HG03432 (cell line): ENCODE measurements around the gene NKX6-2.
"Not testable (repeated sequence)": the region's sequence is repeated elsewhere in the genome, so short reads cannot be mapped to it uniquely, and the experiment has no call there.

Experiments
- ATAC-seq: cut with Tn5 transposase; IDR thresholded peaks from one replicate; pipeline ENCODE4 v1.9.1; 2021; ENCODE audit warnings: mild to moderate bottlenecking, moderate library complexity; ENCODE audit not compliant: unreplicated experiment

Gene NKX6-2

GRCh38 chr10:132785723-132786475 is at the start of gene NKX6-2:
Gene NKX6-2 (minus strand): TSS chr10:132786147. CDS start chr10:132785948, 199 bp downstream.
- ATAC-seq: no peak

- no peak for ATAC-seq
Measured at GRCh38 chr10:132834891-132835847, 49.2 kb upstream of the NKX6-2 start.

- ATAC-seq: no peak
Measured at GRCh38 chr10:132834311-132834761, 48.4 kb upstream of the NKX6-2 start.

GRCh38 chr10:132833421-132834111 is 47.6 kb upstream of the NKX6-2 start:
- ATAC-seq: no peak

GRCh38 chr10:132832186-132832969 is 46.4 kb upstream of the NKX6-2 start:
- ATAC-seq: no peak

GRCh38 chr10:132829403-132829802 is 43.5 kb upstream of the NKX6-2 start:
- ATAC-seq: no peak

- no peak for ATAC-seq
Measured at GRCh38 chr10:132828681-132829080, 42.7 kb upstream of the NKX6-2 start.

- no peak for ATAC-seq
Measured at GRCh38 chr10:132827861-132828539, 42.1 kb upstream of the NKX6-2 start.

- ATAC-seq: no peak
Measured at GRCh38 chr10:132827423-132827789, 41.5 kb upstream of the NKX6-2 start.

GRCh38 chr10:132826524-132827422 is 40.8 kb upstream of the NKX6-2 start:
- ATAC-seq: no peak

- not testable (repeated sequence) for ATAC-seq
Measured at GRCh38 chr10:132825783-132826523, 40.0 kb upstream of the NKX6-2 start.

GRCh38 chr10:132820056-132820455 is 34.1 kb upstream of the NKX6-2 start:
- no peak for ATAC-seq

- no peak for ATAC-seq
Measured at GRCh38 chr10:132817701-132818211, 31.8 kb upstream of the NKX6-2 start.

- ATAC-seq: no peak
Measured at GRCh38 chr10:132816718-132817117, 30.8 kb upstream of the NKX6-2 start.

- no peak for ATAC-seq
Measured at GRCh38 chr10:132815168-132815857, 29.4 kb upstream of the NKX6-2 start.

- no peak for ATAC-seq
Measured at GRCh38 chr10:132814469-132814856, 28.5 kb upstream of the NKX6-2 start.
